ENCODE data around the gene C17orf75.

Gene C17orf75

GRCh38 chr17:32303781-32304288 is 38.1 kb downstream of the C17orf75 start:
- Histone ChIP-seq H3K27ac (ENCODE audit: low read depth, low read length, severe bottlenecking) (peak overlapping the region; percentile 66), H3K4me3 (ENCODE audit: extremely low read depth, insufficient read depth, low read length, poor library complexity, severe bottlenecking) (no peak overlapping the region), H3K9me3 (ENCODE audit: control insufficient read depth, low read length) (no peaks in the 10 kb centered on the region), H3K36me3 (ENCODE audit: control insufficient read depth, insufficient read depth, low read length) (no peaks in the 10 kb centered on the region), H3K4me1 (ENCODE audit: control insufficient read depth, insufficient read depth, low read length, poor library complexity, severe bottlenecking) (peaks cover 18% of the 10 kb centered on the region)
- WGBS, 2 experiments (ENCODE audit: insufficient coverage in 2 of 2) = 39 to 43% methylated on average over 2 of the region's 2 CpGs

- H3K4me1 ChIP-seq (ENCODE audit: control insufficient read depth, insufficient read depth, low read length, poor library complexity, severe bottlenecking) = peaks cover 18% of the 10 kb centered on the region
- H3K27ac ChIP-seq (ENCODE audit: low read depth, low read length, severe bottlenecking) = peak overlapping the region; percentile 66
- no peak overlapping the region for H3K4me3 ChIP-seq (ENCODE audit: extremely low read depth, insufficient read depth, low read length, poor library complexity, severe bottlenecking)
- no peaks in the 10 kb centered on the region for H3K9me3 ChIP-seq (ENCODE audit: control insufficient read depth, low read length)
- WGBS, 2 experiments (ENCODE audit: insufficient coverage in 2 of 2) = 34 to 58% methylated on average over 8 to 9 of the region's 10 CpGs
- H3K36me3 ChIP-seq (ENCODE audit: control insufficient read depth, insufficient read depth, low read length) = no peaks in the 10 kb centered on the region
Measured at GRCh38 chr17:32302860-32303649, 38.9 kb downstream of the C17orf75 start.

DNA sequence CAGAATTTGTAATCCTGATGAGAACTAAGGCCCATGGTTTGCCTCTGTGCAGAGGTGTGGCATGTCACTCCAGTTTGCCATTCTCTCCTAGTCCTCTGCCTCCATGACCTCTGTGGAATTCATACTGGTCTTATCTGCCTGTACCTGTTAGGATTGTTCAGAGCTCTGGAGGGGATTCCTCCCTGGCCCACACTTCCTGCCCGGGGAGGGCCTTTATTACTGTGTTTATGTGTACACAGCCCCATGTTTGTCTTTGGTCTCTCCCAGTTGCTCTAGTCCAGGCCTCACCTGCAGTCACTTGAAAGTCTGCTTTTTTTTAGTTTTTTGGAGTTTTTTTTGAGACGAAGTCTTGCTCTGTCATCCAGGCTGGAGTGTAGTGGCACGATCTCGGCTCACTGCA is 39.9 kb downstream of the C17orf75 start:
- Histone ChIP-seq H3K9me3 (ENCODE audit: control insufficient read depth, low read length) (no peaks in the 10 kb centered on the region), H3K36me3 (ENCODE audit: control insufficient read depth, insufficient read depth, low read length) (no peaks in the 10 kb centered on the region), H3K4me1 (ENCODE audit: control insufficient read depth, insufficient read depth, low read length, poor library complexity, severe bottlenecking) (peaks cover 18% of the 10 kb centered on the region), H3K4me3 (ENCODE audit: extremely low read depth, insufficient read depth, low read length, poor library complexity, severe bottlenecking) (no peak overlapping the region), H3K27ac (ENCODE audit: low read depth, low read length, severe bottlenecking) (no peak overlapping the region)
- WGBS, 2 experiments (ENCODE audit: insufficient coverage in 2 of 2) = 80 to 93% methylated on average over 4 of the region's 4 CpGs

GRCh38 chr17:32299580-32300164 is 42.3 kb downstream of the C17orf75 start:
- Histone ChIP-seq H3K27ac (ENCODE audit: low read depth, low read length, severe bottlenecking) (no peak overlapping the region), H3K4me3 (ENCODE audit: extremely low read depth, insufficient read depth, low read length, poor library complexity, severe bottlenecking) (no peak overlapping the region), H3K4me1 (ENCODE audit: control insufficient read depth, insufficient read depth, low read length, poor library complexity, severe bottlenecking) (peaks cover 18% of the 10 kb centered on the region), H3K9me3 (ENCODE audit: control insufficient read depth, low read length) (no peaks in the 10 kb centered on the region), H3K36me3 (ENCODE audit: control insufficient read depth, insufficient read depth, low read length) (no peaks in the 10 kb centered on the region)
- WGBS, 2 experiments (ENCODE audit: insufficient coverage in 2 of 2) = 91 to 94% methylated on average over 6 to 7 of the region's 7 CpGs

DNA sequence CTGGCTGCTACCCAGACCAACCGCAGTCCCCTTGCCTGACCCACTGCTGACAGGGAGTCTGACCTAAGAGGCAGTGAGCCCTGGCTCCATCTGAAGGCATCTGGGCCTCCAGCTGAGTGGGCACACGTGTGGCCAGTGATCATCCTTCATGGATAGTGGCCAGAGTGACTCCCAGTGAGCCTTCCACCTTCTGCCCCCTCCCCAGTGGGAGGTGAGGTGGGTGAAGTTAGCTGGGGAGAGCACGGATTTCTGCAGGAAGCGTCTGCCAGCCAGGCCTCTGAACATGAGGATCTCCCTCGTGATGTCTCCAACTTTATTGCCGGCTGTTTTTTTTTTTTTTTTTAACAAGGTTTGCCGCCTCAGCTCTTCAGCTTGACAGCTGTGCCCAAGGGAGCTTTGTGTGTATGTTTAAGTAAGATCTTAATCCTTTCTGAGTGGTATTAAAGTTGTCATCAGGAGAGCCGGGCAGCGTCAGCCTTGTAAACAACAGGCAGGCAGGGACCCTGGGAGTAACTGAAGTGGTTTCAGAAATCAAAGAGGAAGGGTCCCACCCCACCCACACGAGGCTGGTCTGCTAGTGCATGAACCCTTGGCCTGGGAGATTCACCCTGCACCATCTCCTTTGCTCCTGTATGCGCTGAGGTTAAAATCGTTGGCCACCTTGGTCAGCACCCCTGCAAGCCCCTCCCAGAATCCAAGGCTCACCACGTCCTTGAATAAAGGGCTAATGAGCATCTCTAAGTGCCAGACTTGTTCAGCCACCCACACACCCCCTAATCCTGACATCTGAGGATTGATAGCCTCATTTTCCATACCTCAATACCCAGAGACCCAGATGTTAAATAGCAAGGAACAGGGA is 43.0 kb downstream of the C17orf75 start:
- no peaks in the 10 kb centered on the region for H3K36me3 ChIP-seq (ENCODE audit: control insufficient read depth, insufficient read depth, low read length)
- no peaks in the 10 kb centered on the region for H3K9me3 ChIP-seq (ENCODE audit: control insufficient read depth, low read length)
- H3K4me1 ChIP-seq (ENCODE audit: control insufficient read depth, insufficient read depth, low read length, poor library complexity, severe bottlenecking) = peaks cover 11% of the 10 kb centered on the region
- H3K4me3 ChIP-seq (ENCODE audit: extremely low read depth, insufficient read depth, low read length, poor library complexity, severe bottlenecking) = no peak overlapping the region
- WGBS, 2 experiments (ENCODE audit: insufficient coverage in 2 of 2) = 60 to 73% methylated on average over 5 to 7 of the region's 13 CpGs
- no peak overlapping the region for H3K27ac ChIP-seq (ENCODE audit: low read depth, low read length, severe bottlenecking)

- peaks cover 5% of the 10 kb centered on the region for H3K4me1 ChIP-seq (ENCODE audit: control insufficient read depth, insufficient read depth, low read length, poor library complexity, severe bottlenecking)
- H3K4me3 ChIP-seq (ENCODE audit: extremely low read depth, insufficient read depth, low read length, poor library complexity, severe bottlenecking) = no peak overlapping the region
- H3K36me3 ChIP-seq (ENCODE audit: control insufficient read depth, insufficient read depth, low read length) = no peaks in the 10 kb centered on the region
- no peak overlapping the region for H3K27ac ChIP-seq (ENCODE audit: low read depth, low read length, severe bottlenecking)
- 86 to 87% methylated on average over 5 to 6 of the region's 6 CpGs for WGBS, 2 experiments (ENCODE audit: insufficient coverage in 2 of 2)
- no peaks in the 10 kb centered on the region for H3K9me3 ChIP-seq (ENCODE audit: control insufficient read depth, low read length)
Measured at GRCh38 chr17:32298298-32298697, 43.7 kb downstream of the C17orf75 start.

DNA sequence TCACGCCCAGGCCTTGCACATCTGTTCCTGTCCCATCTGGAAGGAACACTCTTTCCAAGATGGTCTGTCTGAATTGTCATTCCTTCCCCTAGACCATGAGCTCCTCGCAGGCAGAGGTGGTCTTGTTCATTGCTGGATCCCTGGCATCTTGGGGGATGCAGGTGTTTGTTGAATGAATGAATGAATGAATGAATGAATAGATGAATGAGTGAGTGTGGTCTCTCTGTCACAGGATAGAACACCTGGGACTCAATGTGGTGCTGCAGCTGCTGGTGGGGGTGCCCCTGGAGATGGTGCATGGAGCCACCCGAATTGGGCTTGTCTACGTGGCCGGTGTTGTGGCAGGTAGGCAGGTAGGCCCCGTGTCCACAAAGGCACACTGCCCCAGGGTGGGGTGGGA is 44.1 kb downstream of the C17orf75 start:
- 92 to 100% methylated on average over 2 of the region's 6 CpGs for WGBS, 2 experiments (ENCODE audit: insufficient coverage in 2 of 2)
- Histone ChIP-seq H3K9me3 (ENCODE audit: control insufficient read depth, low read length) (no peaks in the 10 kb centered on the region), H3K27ac (ENCODE audit: low read depth, low read length, severe bottlenecking) (no peak overlapping the region), H3K36me3 (ENCODE audit: control insufficient read depth, insufficient read depth, low read length) (no peaks in the 10 kb centered on the region), H3K4me1 (ENCODE audit: control insufficient read depth, insufficient read depth, low read length, poor library complexity, severe bottlenecking) (peaks cover under 1% of the 10 kb centered on the region), H3K4me3 (ENCODE audit: extremely low read depth, insufficient read depth, low read length, poor library complexity, severe bottlenecking) (no peak overlapping the region)

DNA sequence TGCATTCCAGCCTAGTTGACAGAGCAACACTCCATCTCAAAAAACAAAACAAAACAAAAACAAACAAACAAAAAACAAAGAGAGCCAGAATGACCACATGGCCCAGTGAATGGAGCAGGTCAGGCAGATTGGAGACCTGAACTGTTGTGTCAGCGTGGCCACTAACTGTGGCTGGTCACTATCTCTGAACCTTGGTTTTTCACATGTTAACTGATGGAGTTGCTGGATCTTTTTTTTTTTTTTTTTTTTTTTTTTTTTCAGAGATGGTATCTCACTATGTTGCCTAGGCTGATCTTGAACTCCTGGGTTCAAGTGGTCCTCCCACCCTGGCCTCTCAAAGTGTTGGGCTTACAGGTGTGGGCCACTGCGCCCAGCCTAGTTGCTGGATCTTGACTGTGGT is 44.5 kb downstream of the C17orf75 start:
- no peaks in the 10 kb centered on the region for H3K36me3 ChIP-seq (ENCODE audit: control insufficient read depth, insufficient read depth, low read length)
- 80 to 100% methylated on average over 2 of the region's 2 CpGs for WGBS, 2 experiments (ENCODE audit: insufficient coverage in 2 of 2)
- no peaks in the 10 kb centered on the region for H3K4me1 ChIP-seq (ENCODE audit: control insufficient read depth, insufficient read depth, low read length, poor library complexity, severe bottlenecking)
- H3K4me3 ChIP-seq (ENCODE audit: extremely low read depth, insufficient read depth, low read length, poor library complexity, severe bottlenecking) = no peak overlapping the region
- H3K27ac ChIP-seq (ENCODE audit: low read depth, low read length, severe bottlenecking) = no peak overlapping the region
- H3K9me3 ChIP-seq (ENCODE audit: control insufficient read depth, low read length) = no peaks in the 10 kb centered on the region

GRCh38 chr17:32292094-32292493 is 49.9 kb downstream of the C17orf75 start:
- H3K9me3 ChIP-seq (ENCODE audit: control insufficient read depth, low read length) = no peaks in the 10 kb centered on the region
- no peaks in the 10 kb centered on the region for H3K36me3 ChIP-seq (ENCODE audit: control insufficient read depth, insufficient read depth, low read length)
- 73 to 86% methylated on average over 1 to 2 of the region's 4 CpGs for WGBS, 2 experiments (ENCODE audit: insufficient coverage in 2 of 2)
- H3K4me1 ChIP-seq (ENCODE audit: control insufficient read depth, insufficient read depth, low read length, poor library complexity, severe bottlenecking) = no peaks in the 10 kb centered on the region
- no peak overlapping the region for H3K4me3 ChIP-seq (ENCODE audit: extremely low read depth, insufficient read depth, low read length, poor library complexity, severe bottlenecking)
- no peak overlapping the region for H3K27ac ChIP-seq (ENCODE audit: low read depth, low read length, severe bottlenecking)

DNA sequence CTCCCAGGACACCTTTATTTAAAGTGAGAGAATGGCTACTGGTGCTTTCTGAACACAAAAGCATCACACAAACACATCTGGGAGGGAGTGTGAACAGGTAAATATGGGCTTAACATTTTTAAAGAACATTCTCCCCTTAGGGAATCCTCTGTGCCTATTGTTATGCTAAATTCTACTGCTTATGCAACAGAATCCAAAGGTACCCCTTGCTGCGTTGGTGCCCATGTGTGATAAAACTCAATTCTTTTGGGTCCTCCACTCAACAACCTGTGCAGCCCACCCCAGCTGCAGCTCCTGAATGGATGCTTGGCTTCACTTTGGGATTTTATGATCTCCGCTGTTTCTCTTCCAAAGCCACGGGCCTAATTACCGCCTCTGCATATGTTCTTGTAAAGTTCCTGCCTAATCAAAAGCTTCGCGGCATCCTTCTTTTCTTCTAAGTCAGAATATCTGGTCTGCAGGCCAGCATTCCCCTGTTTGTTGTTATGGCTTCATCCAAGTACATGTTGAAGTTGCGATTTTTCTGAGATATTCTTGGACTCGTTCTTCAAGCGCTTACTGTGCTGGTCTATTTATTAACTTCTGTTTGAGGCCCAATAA is 52.4 kb downstream of the C17orf75 start:
- Histone ChIP-seq H3K4me3 (ENCODE audit: extremely low read depth, insufficient read depth, low read length, poor library complexity, severe bottlenecking) (no peak overlapping the region), H3K9me3 (ENCODE audit: control insufficient read depth, low read length) (no peaks in the 10 kb centered on the region), H3K4me1 (ENCODE audit: control insufficient read depth, insufficient read depth, low read length, poor library complexity, severe bottlenecking) (no peaks in the 10 kb centered on the region), H3K36me3 (ENCODE audit: control insufficient read depth, insufficient read depth, low read length) (no peaks in the 10 kb centered on the region), H3K27ac (ENCODE audit: low read depth, low read length, severe bottlenecking) (no peak overlapping the region)
- 54 to 60% methylated on average over 9 of the region's 9 CpGs for WGBS, 2 experiments (ENCODE audit: insufficient coverage in 2 of 2)

Data from mesodermal cell (in vitro differentiated cells).